Amniotic epithelial cell (primary cell): Measurements from ENCODE around the gene LSS.

Experiments
- DNase-seq: peaks from one replicate; pipeline ENCODE4 v3.0.0-alpha.2; 2010; ENCODE audit warnings: low read depth

The LSS gene

GRCh38 chr21:46152927-46153246 is 75.7 kb downstream of the LSS start:
- DNase-seq, result no peak

- DNase-seq, result no peak
Measured at GRCh38 chr21:46151989-46152926, 76.3 kb downstream of the LSS start.

- DNase-seq, result no peak
Measured at GRCh38 chr21:46151261-46151988, 77.1 kb downstream of the LSS start.

GRCh38 chr21:46150491-46151121 is 78.0 kb downstream of the LSS start:
- DNase-seq, result no peak

- DNase-seq, result no peak
Measured at GRCh38 chr21:46150073-46150472, 78.5 kb downstream of the LSS start.

GRCh38 chr21:46149205-46149901 is 79.2 kb downstream of the LSS start:
- DNase-seq, result no peak

GRCh38 chr21:46148106-46148505 is 80.5 kb downstream of the LSS start:
- no peak for DNase-seq

GRCh38 chr21:46147429-46147828 is 81.1 kb downstream of the LSS start:
- DNase-seq, result peak; percentile 40

GRCh38 chr21:46146856-46147255 is 81.7 kb downstream of the LSS start:
- no peak for DNase-seq

GRCh38 chr21:46145840-46146691 is 82.5 kb downstream of the LSS start:
- no peak for DNase-seq

GRCh38 chr21:46145159-46145839 is 83.3 kb downstream of the LSS start:
- DNase-seq, result no peak

GRCh38 chr21:46144464-46145070 is 84.0 kb downstream of the LSS start:
- DNase-seq, result no peak

GRCh38 chr21:46142582-46143473 is 85.7 kb downstream of the LSS start:
- DNase-seq, result no peak

- DNase-seq, result no peak
Measured at GRCh38 chr21:46141767-46142581, 86.6 kb downstream of the LSS start.

GRCh38 chr21:46140352-46141003 is 88.1 kb downstream of the LSS start:
- DNase-seq, result peak; percentile 46

GRCh38 chr21:46139686-46140085 is 88.9 kb downstream of the LSS start:
- no peak for DNase-seq

GRCh38 chr21:46138383-46138970 is 90.1 kb downstream of the LSS start:
- DNase-seq, result no peak
